HepG2 (cell line): Measurements from ENCODE around the gene ATP8B1. TPM values are rescaled to one million over a fixed set of nuclear protein-coding genes. Genes with fewer than 3 reads are reported as not detected.

ENCODE experiments used
- ATAC-seq: fragments of 200-7000 bp; cut with Tn5 transposase; 3 replicates; pipeline ENCODE4 v1.9.1; 2020; ENCODE audit warnings: mild to moderate bottlenecking, moderate library complexity
- BruUV-seq: library from RNA; stranded (reverse); fragments of 400-500 nt; replicated peaks from 2 replicates; lab custom pipeline; 2021; lab: Mats Ljungman, UMichigan
- CTCF ChIA-PET: fragments of 300-600 bp; formaldehyde crosslinking; extraction: SDS; loops from one replicate; lab custom pipeline; 2021; ENCODE audit warnings: low total read pairs, inconsistent platforms, low intra/inter-chr PET ratio; lab: Yijun Ruan, JAX
- POLR2A ChIA-PET: fragments of 350-600 bp; sonication (Branson Sonifier 250); formaldehyde crosslinking; loops from one replicate; lab custom pipeline; 2020; ENCODE audit warnings: antibody characterized with exemption, inconsistent platforms; lab: Yijun Ruan, JAX
- DNase-seq: peaks from one replicate; pipeline ENCODE4 v3.0.0-alpha.2; 2015; ENCODE audit warnings: low spot score
- FAIRE-seq: peaks from 3 replicates; lab custom pipeline; 2011; peaks lifted over from hg19 to GRCh38; lab: Jason Lieb, UNC
- H2AFZ ChIP-seq: one replicate; pipeline ENCODE4 v1.6.1; 2011; ENCODE audit warnings: low read length, inconsistent platforms
- H3K27ac ChIP-seq: fragments of 300-600 bp; 3 replicates; pipeline ENCODE4 v1.8.0; 2011; ENCODE audit warnings: mixed run types, mild to moderate bottlenecking, mixed read lengths, low read length, inconsistent platforms; ENCODE audit not compliant: insufficient read depth; ENCODE audit errors: extremely low read length
- H3K27me3 ChIP-seq, 2 experiments: fragments of 200-600 bp in 1 of 2; 2 replicates in 1 of 2; 3 replicates in 1 of 2; pipeline versions ENCODE4 v1.6.0 to v1.8.0; 2011; ENCODE audit warnings: low read length in 2 of 2, mild to moderate bottlenecking in 2 of 2, moderate library complexity in 2 of 2, inconsistent platforms in 1 of 2; ENCODE audit not compliant: insufficient read depth in 2 of 2, control insufficient read depth in 1 of 2
- H3K36me3 ChIP-seq, 2 experiments: fragments of 200-600 bp in 1 of 2; replicated peaks in 1 of 2; 2 replicates in 1 of 2; 3 replicates in 1 of 2; pipeline versions ENCODE4 v1.5.1 to v1.8.0; 2011; ENCODE audit warnings: low read length in 2 of 2, inconsistent platforms in 1 of 2; ENCODE audit not compliant: insufficient read depth in 2 of 2, control insufficient read depth in 1 of 2
- H3K4me1 ChIP-seq: 2 replicates; pipeline ENCODE4 v1.5.1; 2012; ENCODE audit warnings: low read length, inconsistent platforms; ENCODE audit not compliant: insufficient read depth
- H3K4me2 ChIP-seq: 2 replicates; pipeline ENCODE4 v1.6.0; 2011; ENCODE audit warnings: low read depth, low read length, inconsistent platforms
- H3K4me3 ChIP-seq, 3 experiments: fragments of 200-600 bp in 1 of 3; sonication (generic), shearing (Covaris generic) in 1 of 3; replicated peaks in 1 of 3; 2 replicates each; pipeline ENCODE4 v1.5.1; 2011 to 2016; ENCODE audit warnings: low read length in 3 of 3, inconsistent platforms in 2 of 3, low read depth in 2 of 3, mild to moderate bottlenecking in 2 of 3, control low read depth in 1 of 3, mixed read lengths in 1 of 3; ENCODE audit not compliant: insufficient read depth in 1 of 3
- H3K79me2 ChIP-seq: one replicate; pipeline ENCODE4 v1.6.1; 2011; ENCODE audit warnings: low read length, inconsistent platforms; ENCODE audit not compliant: insufficient read depth
- H3K9ac ChIP-seq: 2 replicates; pipeline ENCODE4 v1.6.0; 2011; ENCODE audit warnings: mild to moderate bottlenecking, low read depth, low read length, inconsistent platforms; ENCODE audit not compliant: insufficient read depth
- H3K9me3 ChIP-seq: 2 replicates; pipeline ENCODE4 v1.5.1; 2012; ENCODE audit warnings: mild to moderate bottlenecking, low read length
- H4K20me1 ChIP-seq: 2 replicates; pipeline ENCODE4 v1.6.0; 2011; ENCODE audit warnings: inconsistent platforms, mild to moderate bottlenecking, low read length, moderate library complexity; ENCODE audit not compliant: insufficient read depth
- FOSL2 ChIP-seq: sonication (generic); formaldehyde crosslinking; IDR thresholded peaks from 2 replicates; pipeline ENCODE4 v1.4.0; 2020; ENCODE audit warnings: missing genetic modification reagents
- HNRNPK ChIP-seq: fragments of 200-400 bp; formaldehyde crosslinking; IDR thresholded peaks from 2 replicates; pipeline ENCODE4 v1.6.1; 2018; ENCODE audit warnings: low read length, low read depth, moderate library complexity, mild to moderate bottlenecking; ENCODE audit not compliant: poor library complexity, severe bottlenecking
- IRF9 ChIP-seq: sonication (generic); formaldehyde crosslinking; IDR thresholded peaks from 2 replicates; pipeline ENCODE4 v1.8.0; 2022; ENCODE audit warnings: missing genetic modification reagents, mild to moderate bottlenecking, borderline replicate concordance
- PCBP2 ChIP-seq: fragments of 200-400 bp; formaldehyde crosslinking; optimal IDR thresholded peaks from 2 replicates; pipeline ENCODE3; 2018; ENCODE audit warnings: low read length, low read depth; ENCODE audit not compliant: poor library complexity, severe bottlenecking
- ZNF121 ChIP-seq: sonication (generic); formaldehyde crosslinking; IDR thresholded peaks from 2 replicates; pipeline ENCODE4 v1.5.0; 2020; ENCODE audit warnings: mild to moderate bottlenecking, missing genetic modification reagents
- ZNF629 ChIP-seq: sonication (generic); formaldehyde crosslinking; conservative IDR thresholded peaks from 2 replicates; pipeline ENCODE4 v1.5.0; 2020; ENCODE audit warnings: missing genetic modification reagents
- WGBS: methylation state at CpG from one replicate; pipeline ENCODE4 v1.1.6; 2017; ENCODE audit warnings: low lambda C conversion rate; 5-methylcytosine and 5-hydroxymethylcytosine counted together
- in situ Hi-C: cut with HindIII; loops from 2 replicates; pipeline ENCODE4 v1.10.0; 2017; ENCODE audit warnings: low pct_unique_long_range_greater_than_20kb; ENCODE audit not compliant: extremely low pct_ligation_motif_present
- intact Hi-C: fragments of 100-400 bp; cut with micrococcal nuclease; formaldehyde crosslinking; loops from one replicate; pipeline ENCODE4 v1.10.0; 2022; ENCODE audit not compliant: unreplicated experiment
- polyA plus RNA-seq, 8 experiments: library from polyadenylated mRNA; depleted of rRNA in 3 of 8; stranded (reverse) in 7 of 8; unstranded in 1 of 8; fragments of >200 nt; fragmentation: Illumina TruSeq in 4 of 8; extraction: Trizol in 4 of 8; gene quantifications; 2 replicates each; pipeline versions ENCODE4 v1.2.1 to v1.2.3, GENCODE V29; 2011 to 2016; ENCODE audit warnings: low read depth in 4 of 8, missing spikeins in 1 of 8, mixed read lengths in 1 of 8; ENCODE audit not compliant: insufficient read depth in 1 of 8
- total RNA-seq, 5 experiments: library from RNA; depleted of rRNA; stranded (reverse); fragments of >200 nt; fragmentation: Illumina TruSeq; extraction: Trizol; gene quantifications; 2 replicates each; pipeline ENCODE4 v1.2.3, GENCODE V29; 2016; ENCODE audit warnings: low read depth in 1 of 5

ATP8B1 gene
- total and polyA plus RNA-seq, 2 of the 13 experiments (the other 11 are each of a cell fraction or from before 2014, with no cell fraction given), result 2.8 to 4.0 TPM

- no peak for FAIRE-seq
- 55% methylated on average over 2 of the region's 2 CpGs for WGBS
- Histone ChIP-seq H3K36me3 (no peaks in the 10 kb centered on the region), H3K4me2 (no peak overlapping the region), H3K9me3 (peaks cover 10% of the 10 kb centered on the region), H3K27ac (no peak overlapping the region), H3K4me3 (no peak overlapping the region), H2AFZ (no peak overlapping the region), H3K9ac (no peak overlapping the region), H3K4me1 (peaks cover 31% of the 10 kb centered on the region), H3K79me2 (no peaks in the 10 kb centered on the region), H4K20me1 (no peaks in the 10 kb centered on the region), H3K27me3 (no peaks in the 10 kb centered on the region)
- TF ChIP-seq PCBP2 (peak; percentile 62), ZNF629 (peak; percentile 66), ZNF121 (no peak), HNRNPK (peak; percentile 86)
- in situ Hi-C loops, result no loop called here
- ChIA-PET POLR2A (no interaction called here), CTCF (no interaction called here)
- intact Hi-C loops, result loop anchor here (10.0 kb wide), 1 partner anchor 190 kb away; the partner anchor contains the start of gene NARS1
- no TSS peak for BruUV-seq
- no peak for ATAC-seq
- DNase-seq, result no peak
Measured at GRCh38 chr18:57814555-57814954, 11.4 kb upstream of the ATP8B1 start.

- no peak for FAIRE-seq
Measured at GRCh38 chr18:57813245-57813644, 10.1 kb upstream of the ATP8B1 start.

More at GRCh38 chr18:57813245-57813644, 10.1 kb upstream of the ATP8B1 start:
- no TSS peak for BruUV-seq
- intact Hi-C loops, result loop anchor here (10.0 kb wide), 1 partner anchor 188 kb away; the partner anchor contains the start of gene NARS1
- Histone ChIP-seq H4K20me1 (no peaks in the 10 kb centered on the region), H3K36me3 (no peaks in the 10 kb centered on the region), H3K4me1 (peaks cover 38% of the 10 kb centered on the region), H3K9me3 (peaks cover 10% of the 10 kb centered on the region), H3K4me3 (no peak overlapping the region), H2AFZ (no peak overlapping the region), H3K9ac (no peak overlapping the region), H3K27me3 (no peaks in the 10 kb centered on the region), H3K27ac (no peak overlapping the region), H3K4me2 (no peak overlapping the region), H3K79me2 (no peaks in the 10 kb centered on the region)
- in situ Hi-C loops, result no loop called here
- TF ChIP-seq IRF9, result no peak
- TF ChIP-seq FOSL2, result peak; percentile 56
- ChIA-PET POLR2A (no interaction called here), CTCF (no interaction called here)
- DNase-seq (peak; percentile 48), ATAC-seq (no peak)
